Osteocyte (in vitro differentiated cells): Measurements from ENCODE around the gene HSD17B10. TPM values are rescaled to one million over a fixed set of nuclear protein-coding genes. Genes with fewer than 3 reads are reported as not detected.

Source experiments
- DNase-seq: peaks from one replicate; pipeline ENCODE4 v3.0.0; 2021; ENCODE audit warnings: mixed read lengths; ENCODE audit not compliant: unreplicated experiment; ENCODE audit errors: extremely low spot score
- H3K27ac Mint-ChIP-seq: one replicate; pipeline ENCODE4 v1.8.0; 2021; ENCODE audit warnings: mild to moderate bottlenecking, mixed read lengths; ENCODE audit not compliant: unreplicated experiment
- H3K27me3 Mint-ChIP-seq: one replicate; pipeline ENCODE4 v1.8.0; 2021; ENCODE audit warnings: mixed read lengths; ENCODE audit not compliant: unreplicated experiment
- H3K36me3 Mint-ChIP-seq: one replicate; pipeline ENCODE4 v1.8.0; 2021; ENCODE audit warnings: mixed read lengths; ENCODE audit not compliant: unreplicated experiment
- H3K4me1 Mint-ChIP-seq: one replicate; pipeline ENCODE4 v1.8.0; 2021; ENCODE audit warnings: mixed read lengths; ENCODE audit not compliant: unreplicated experiment
- H3K4me3 Mint-ChIP-seq: one replicate; pipeline ENCODE4 v1.8.0; 2021; ENCODE audit warnings: mild to moderate bottlenecking, moderate library complexity, mixed read lengths; ENCODE audit not compliant: unreplicated experiment
- H3K9me3 Mint-ChIP-seq: one replicate; pipeline ENCODE4 v1.8.0; 2021; ENCODE audit warnings: mixed read lengths; ENCODE audit not compliant: unreplicated experiment
- CTCF ChIP-seq: fragments of 200-600 bp; sonication (generic); IDR thresholded peaks from 2 replicates; pipeline ENCODE4 v1.5.0; 2021; ENCODE audit warnings: antibody characterized with exemption, mild to moderate bottlenecking, moderate library complexity
- total RNA-seq: library from RNA; stranded (reverse); gene quantifications from 2 replicates; pipeline ENCODE4 v1.2.1, GENCODE V29; 2021

The HSD17B10 gene
- total RNA-seq, 1 donor from 2014 or later, result 87.1 TPM

DNA sequence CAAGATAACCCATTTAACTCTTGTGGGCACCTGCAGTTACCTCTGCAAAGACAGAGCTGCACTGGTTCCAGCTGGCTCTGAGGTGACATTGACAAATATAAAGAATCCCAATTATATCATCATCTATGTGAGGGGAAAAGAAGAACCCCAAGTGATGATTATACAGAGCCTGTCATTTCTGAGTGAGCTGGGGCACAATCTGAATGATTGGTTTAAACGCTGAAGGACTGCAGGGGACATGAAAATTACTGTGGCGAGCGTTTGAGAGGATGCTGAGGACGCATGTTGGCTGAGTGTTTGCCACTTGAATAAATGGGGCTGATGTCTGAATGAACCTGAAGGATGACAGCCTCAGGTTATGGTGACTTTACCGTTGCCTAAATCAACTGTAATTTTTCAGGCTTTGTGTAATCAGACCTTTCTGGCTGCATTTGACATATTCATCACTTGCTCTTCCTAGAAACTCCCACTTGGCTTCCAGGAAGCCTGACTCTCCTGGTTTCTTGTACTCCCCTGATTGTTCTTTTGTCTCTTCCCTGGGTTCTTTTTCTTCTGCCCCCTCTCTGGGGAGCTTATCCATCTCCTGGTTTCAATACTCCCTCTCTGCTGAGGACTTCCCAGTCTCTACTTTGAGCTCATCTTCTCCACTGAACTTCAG is 4.1 kb upstream of the HSD17B10 start:
- Mint-ChIP-seq H3K27me3 (peaks cover 4% of the 10 kb centered on the region), H3K9me3 (peaks cover 16% of the 10 kb centered on the region), H3K4me3 (no peak overlapping the region), H3K4me1 (peaks cover 22% of the 10 kb centered on the region), H3K36me3 (no peaks in the 10 kb centered on the region), H3K27ac (no peak overlapping the region)
- no peak for DNase-seq
- no peak for TF ChIP-seq CTCF

GRCh38 chrX:53437206-53437605 is 3.0 kb upstream of the HSD17B10 start:
- H3K36me3 Mint-ChIP-seq, result no peaks in the 10 kb centered on the region
- H3K27ac Mint-ChIP-seq, result no peak overlapping the region
- no peak for DNase-seq
- H3K4me3 Mint-ChIP-seq, result no peak overlapping the region
- H3K27me3 Mint-ChIP-seq, result peaks cover 4% of the 10 kb centered on the region
- peaks cover 23% of the 10 kb centered on the region for H3K4me1 Mint-ChIP-seq
- no peak for TF ChIP-seq CTCF
- H3K9me3 Mint-ChIP-seq, result peaks cover 16% of the 10 kb centered on the region

- Mint-ChIP-seq H3K27me3 (peaks cover 4% of the 10 kb centered on the region), H3K4me3 (no peak overlapping the region), H3K4me1 (peaks cover 13% of the 10 kb centered on the region), H3K9me3 (peaks cover 16% of the 10 kb centered on the region), H3K36me3 (no peaks in the 10 kb centered on the region), H3K27ac (no peak overlapping the region)
- peak; percentile 70 for TF ChIP-seq CTCF
- no peak for DNase-seq
These were observed 1.8 kb upstream of the HSD17B10 start for GRCh38 chrX:53435997-53436396.

- DNase-seq, result no peak
- no peak for TF ChIP-seq CTCF
- H3K27ac Mint-ChIP-seq, result no peak overlapping the region
- no peak overlapping the region for H3K4me3 Mint-ChIP-seq
- peaks cover 8% of the 10 kb centered on the region for H3K36me3 Mint-ChIP-seq
- H3K9me3 Mint-ChIP-seq, result peaks cover 5% of the 10 kb centered on the region
- no peaks in the 10 kb centered on the region for H3K27me3 Mint-ChIP-seq
- H3K4me1 Mint-ChIP-seq, result peaks cover 8% of the 10 kb centered on the region
These were observed 3.9 kb downstream of the HSD17B10 start for GRCh38 chrX:53430231-53430630.

DNA sequence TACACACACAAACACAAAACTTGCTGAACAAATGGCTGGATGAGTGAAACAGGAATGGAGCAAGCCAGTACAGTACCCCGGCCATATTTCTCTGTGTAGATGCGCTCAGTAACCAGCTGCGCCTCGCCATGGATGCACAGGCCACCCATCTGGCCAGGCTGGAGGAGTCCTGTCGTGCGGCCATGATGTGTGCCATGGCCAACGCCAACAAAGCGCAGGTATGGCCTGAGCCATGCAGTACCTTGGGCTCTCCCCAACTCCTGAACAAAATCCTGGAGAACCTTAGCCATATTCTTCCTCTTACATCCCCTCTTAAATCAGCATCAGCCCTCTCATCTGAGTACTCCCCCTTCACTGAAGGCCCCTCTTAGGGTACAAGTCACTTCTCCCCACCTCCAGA is 4.4 kb downstream of the HSD17B10 start:
- no peak for TF ChIP-seq CTCF
- H3K27ac Mint-ChIP-seq, result no peak overlapping the region
- no peaks in the 10 kb centered on the region for H3K27me3 Mint-ChIP-seq
- peaks cover 8% of the 10 kb centered on the region for H3K36me3 Mint-ChIP-seq
- H3K4me3 Mint-ChIP-seq, result no peak overlapping the region
- peaks cover 4% of the 10 kb centered on the region for H3K9me3 Mint-ChIP-seq
- peaks cover 7% of the 10 kb centered on the region for H3K4me1 Mint-ChIP-seq
- no peak for DNase-seq
